GM21360 (cell line): ENCODE data around the gene MYL12A.
A peak's percentile ranks its signal among the peaks of the same experiment; 100 is the strongest.

Experiments used
- ATAC-seq: cut with Tn5 transposase; IDR thresholded peaks from one replicate; pipeline ENCODE4 v1.9.1; 2021; ENCODE audit warnings: mild to moderate bottlenecking, moderate library complexity; ENCODE audit not compliant: unreplicated experiment

MYL12A gene

GRCh38 chr18:3279201-3280185 lies 31.9 kb downstream of the MYL12A start:
- ATAC-seq = peak; percentile 88

GRCh38 chr18:3281456-3282400 lies 34.1 kb downstream of the MYL12A start:
- no peak for ATAC-seq

GRCh38 chr18:3283253-3283863 lies 35.8 kb downstream of the MYL12A start:
- ATAC-seq = no peak

GRCh38 chr18:3283908-3284307 lies 36.3 kb downstream of the MYL12A start:
- ATAC-seq = no peak

GRCh38 chr18:3284501-3284900 lies 36.9 kb downstream of the MYL12A start:
- no peak for ATAC-seq

- ATAC-seq = no peak
These were observed 38.6 kb downstream of the MYL12A start for GRCh38 chr18:3286159-3286558.

- no peak for ATAC-seq
These were observed 45.8 kb downstream of the MYL12A start for GRCh38 chr18:3293196-3293951.

- no peak for ATAC-seq
These were observed 47.0 kb downstream of the MYL12A start for GRCh38 chr18:3294435-3295080.

- ATAC-seq = peak; percentile 99
These were observed 49.7 kb downstream of the MYL12A start for GRCh38 chr18:3297025-3297984.

GRCh38 chr18:3304832-3305231 lies 57.2 kb downstream of the MYL12A start:
- ATAC-seq = no peak

- no peak for ATAC-seq
These were observed 57.8 kb downstream of the MYL12A start for GRCh38 chr18:3305354-3305762.
